Neural progenitor cell (in vitro differentiated cells): Measurements from ENCODE around the gene GLTPD2.

Source experiments
- EZH2phosphoT487 ChIP-seq: fragments of 200-600 bp; sonication (generic); IDR thresholded peaks from 2 replicates; pipeline ENCODE4 v1.6.1; 2017; ENCODE audit warnings: antibody characterized with exemption
- TF ChIP-seq, protein P1 (sequence below): fragments of 200-600 bp; sonication (generic); IDR thresholded peaks from 2 replicates; pipeline ENCODE4 v1.5.1; 2017; ENCODE audit warnings: antibody characterized with exemption, mild to moderate bottlenecking

DNA sequence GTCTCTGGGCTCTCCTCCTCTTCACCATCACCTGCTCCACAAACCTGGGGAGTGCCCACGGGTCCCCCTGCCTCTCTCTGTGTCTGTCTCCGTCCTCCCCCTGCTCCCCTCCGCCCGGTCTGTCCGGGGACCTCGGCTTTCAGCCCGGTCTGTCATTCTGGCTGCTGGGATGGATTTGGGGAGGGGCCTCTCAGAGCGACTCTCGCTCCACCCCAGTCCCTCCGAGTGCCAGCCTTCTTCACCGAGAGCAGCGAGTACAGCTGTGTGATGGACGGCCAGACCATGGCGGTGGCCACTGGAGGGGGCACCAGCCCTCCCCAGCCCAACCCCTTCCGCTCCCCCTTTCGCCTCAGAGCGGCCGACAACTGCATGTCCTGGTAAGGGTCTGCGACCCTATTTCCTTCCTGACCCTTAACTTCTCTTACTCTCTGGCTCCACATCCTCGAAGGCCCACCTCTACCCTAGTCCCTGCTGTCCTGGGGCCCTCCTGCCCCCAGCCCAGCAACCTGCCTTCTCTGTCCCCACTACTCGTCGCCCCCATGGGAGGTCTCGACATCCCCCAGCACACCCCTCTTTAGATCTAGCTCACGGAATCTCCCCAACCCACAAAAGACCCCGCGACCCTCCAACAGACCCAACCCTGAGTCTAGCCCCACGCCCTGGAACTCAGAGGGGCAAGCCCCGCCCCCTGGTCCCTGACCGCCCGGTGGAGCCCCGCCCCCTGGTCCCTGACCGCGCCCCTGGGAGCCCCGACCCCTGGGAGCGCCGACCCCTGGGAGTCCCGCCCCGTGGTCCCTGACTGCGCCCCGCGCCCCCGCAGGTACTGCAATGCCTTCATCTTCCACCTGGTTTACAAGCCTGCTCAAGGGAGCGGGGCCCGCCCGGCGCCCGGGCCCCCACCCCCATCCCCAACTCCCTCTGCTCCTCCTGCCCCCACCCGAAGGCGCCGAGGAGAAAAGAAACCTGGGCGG lies 43.5 kb upstream of the GLTPD2 start:
- TF ChIP-seq, protein P1, sequence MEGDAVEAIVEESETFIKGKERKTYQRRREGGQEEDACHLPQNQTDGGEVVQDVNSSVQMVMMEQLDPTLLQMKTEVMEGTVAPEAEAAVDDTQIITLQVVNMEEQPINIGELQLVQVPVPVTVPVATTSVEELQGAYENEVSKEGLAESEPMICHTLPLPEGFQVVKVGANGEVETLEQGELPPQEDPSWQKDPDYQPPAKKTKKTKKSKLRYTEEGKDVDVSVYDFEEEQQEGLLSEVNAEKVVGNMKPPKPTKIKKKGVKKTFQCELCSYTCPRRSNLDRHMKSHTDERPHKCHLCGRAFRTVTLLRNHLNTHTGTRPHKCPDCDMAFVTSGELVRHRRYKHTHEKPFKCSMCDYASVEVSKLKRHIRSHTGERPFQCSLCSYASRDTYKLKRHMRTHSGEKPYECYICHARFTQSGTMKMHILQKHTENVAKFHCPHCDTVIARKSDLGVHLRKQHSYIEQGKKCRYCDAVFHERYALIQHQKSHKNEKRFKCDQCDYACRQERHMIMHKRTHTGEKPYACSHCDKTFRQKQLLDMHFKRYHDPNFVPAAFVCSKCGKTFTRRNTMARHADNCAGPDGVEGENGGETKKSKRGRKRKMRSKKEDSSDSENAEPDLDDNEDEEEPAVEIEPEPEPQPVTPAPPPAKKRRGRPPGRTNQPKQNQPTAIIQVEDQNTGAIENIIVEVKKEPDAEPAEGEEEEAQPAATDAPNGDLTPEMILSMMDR, result peak; percentile 20
- no peak for TF ChIP-seq EZH2phosphoT487
